Uterus (tissue), 2 donors: Measurements from ENCODE around the gene BCAN.

Experiments
- CTCF ChIP-seq, 4 experiments: fragments of 200-600 bp in 2 of 4; fragments of 450-650 bp in 2 of 4; sonication (generic) in 2 of 4; IDR thresholded peaks; one replicate each; pipeline ENCODE4 v1.5.1; 2016 to 2019; ENCODE audit warnings: antibody characterized with exemption in 4 of 4, mild to moderate bottlenecking in 2 of 4, moderate library complexity in 1 of 4
- POLR2A ChIP-seq, 2 donors: fragments of 450-650 bp; IDR thresholded peaks; one replicate each; pipeline ENCODE4 v1.6.1; 2016; ENCODE audit warnings: antibody characterized with exemption in 2 of 2, mild to moderate bottlenecking in 1 of 2, moderate library complexity in 1 of 2

GRCh38 chr1:156627313-156627880 lies 14.5 kb upstream of the BCAN start:
- peak; percentile 32 to 62 (median 54) for TF ChIP-seq CTCF (IDR thresholded peaks at IDR 0.05)
- no peak for TF ChIP-seq POLR2A (IDR thresholded peaks at IDR 0.05)
